Parathyroid adenoma (tissue), 2 donors: ENCODE measurements around the gene KANK4.

Experiments
- H2AFZ ChIP-seq: fragments of 300-600 bp; sonication (generic); one replicate; pipeline ENCODE4 v1.7.0; 2017; ENCODE audit warnings: antibody characterized with exemption, mild to moderate bottlenecking
- H3K27ac ChIP-seq: fragments of 300-600 bp; sonication (generic); one replicate; pipeline ENCODE4 v1.7.0; 2017
- H3K27me3 ChIP-seq: fragments of 300-600 bp; sonication (generic); one replicate; pipeline ENCODE4 v1.7.0; 2017; ENCODE audit warnings: low read length; ENCODE audit not compliant: control insufficient read depth, insufficient read depth
- H3K36me3 ChIP-seq: fragments of 300-600 bp; sonication (generic); one replicate; pipeline ENCODE4 v1.7.0; 2017; ENCODE audit warnings: low read length; ENCODE audit not compliant: control insufficient read depth, insufficient read depth
- H3K4me1 ChIP-seq: fragments of 300-600 bp; sonication (generic); one replicate; pipeline ENCODE4 v1.7.0; 2017; ENCODE audit warnings: control low read depth
- H3K4me2 ChIP-seq: fragments of 300-600 bp; sonication (generic); one replicate; pipeline ENCODE4 v1.7.0; 2017; ENCODE audit warnings: low read length
- H3K4me3 ChIP-seq: fragments of 300-600 bp; sonication (generic); one replicate; pipeline ENCODE4 v1.7.0; 2017; ENCODE audit warnings: low read depth, low read length
- H3K79me2 ChIP-seq: fragments of 300-600 bp; sonication (generic); one replicate; pipeline ENCODE4 v1.7.0; 2017; ENCODE audit warnings: control low read depth
- H3K9ac ChIP-seq: fragments of 300-600 bp; sonication (generic); one replicate; pipeline ENCODE4 v1.7.0; 2017; ENCODE audit warnings: mild to moderate bottlenecking
- H3K9me3 ChIP-seq: fragments of 300-600 bp; sonication (generic); one replicate; pipeline ENCODE4 v1.7.0; 2017; ENCODE audit warnings: low read length; ENCODE audit not compliant: control insufficient read depth
- CTCF ChIP-seq: fragments of 300-600 bp; sonication (generic); IDR thresholded peaks from one replicate; pipeline ENCODE4 v1.7.0; 2017; ENCODE audit warnings: antibody characterized with exemption, mild to moderate bottlenecking
- donor health status: primary hyperparathyroidism.

Gene KANK4

GRCh38 chr1:62229468-62229867 lies 89.8 kb downstream of the KANK4 start:
- no peaks in the 10 kb centered on the region for H3K36me3 ChIP-seq
- no peak overlapping the region for H3K27ac ChIP-seq
- H3K79me2 ChIP-seq = no peaks in the 10 kb centered on the region
- TF ChIP-seq CTCF = no peak
- no peak overlapping the region for H3K4me2 ChIP-seq
- H3K27me3 ChIP-seq = no peaks in the 10 kb centered on the region
- H2AFZ ChIP-seq = no peak overlapping the region
- no peak overlapping the region for H3K9ac ChIP-seq
- no peaks in the 10 kb centered on the region for H3K4me1 ChIP-seq
- no peak overlapping the region for H3K4me3 ChIP-seq
- no peaks in the 10 kb centered on the region for H3K9me3 ChIP-seq

GRCh38 chr1:62228883-62229187 lies 90.4 kb downstream of the KANK4 start:
- no peak overlapping the region for H3K4me2 ChIP-seq
- no peak overlapping the region for H2AFZ ChIP-seq
- H3K79me2 ChIP-seq = no peaks in the 10 kb centered on the region
- H3K4me3 ChIP-seq = no peak overlapping the region
- H3K9ac ChIP-seq = no peak overlapping the region
- H3K9me3 ChIP-seq = no peaks in the 10 kb centered on the region
- H3K36me3 ChIP-seq = no peaks in the 10 kb centered on the region
- TF ChIP-seq CTCF = no peak
- no peak overlapping the region for H3K27ac ChIP-seq
- no peaks in the 10 kb centered on the region for H3K4me1 ChIP-seq
- H3K27me3 ChIP-seq = no peaks in the 10 kb centered on the region

GRCh38 chr1:62228136-62228882 lies 90.9 kb downstream of the KANK4 start:
- Histone ChIP-seq H3K4me3 (no peak overlapping the region), H3K4me2 (no peak overlapping the region), H3K9ac (no peak overlapping the region), H3K27me3 (no peaks in the 10 kb centered on the region), H3K4me1 (no peaks in the 10 kb centered on the region), H3K27ac (no peak overlapping the region), H3K36me3 (no peaks in the 10 kb centered on the region), H2AFZ (no peak overlapping the region), H3K79me2 (no peaks in the 10 kb centered on the region), H3K9me3 (no peaks in the 10 kb centered on the region)
- no peak for TF ChIP-seq CTCF

GRCh38 chr1:62227496-62227895 lies 91.7 kb downstream of the KANK4 start:
- H3K9ac ChIP-seq = no peak overlapping the region
- no peak for TF ChIP-seq CTCF
- no peaks in the 10 kb centered on the region for H3K36me3 ChIP-seq
- H3K9me3 ChIP-seq = no peaks in the 10 kb centered on the region
- H3K4me2 ChIP-seq = no peak overlapping the region
- H3K4me3 ChIP-seq = no peak overlapping the region
- no peak overlapping the region for H2AFZ ChIP-seq
- no peaks in the 10 kb centered on the region for H3K27me3 ChIP-seq
- no peak overlapping the region for H3K27ac ChIP-seq
- H3K4me1 ChIP-seq = no peaks in the 10 kb centered on the region
- H3K79me2 ChIP-seq = no peaks in the 10 kb centered on the region

- H3K27ac ChIP-seq = no peak overlapping the region
- no peaks in the 10 kb centered on the region for H3K36me3 ChIP-seq
- no peaks in the 10 kb centered on the region for H3K79me2 ChIP-seq
- no peaks in the 10 kb centered on the region for H3K9me3 ChIP-seq
- H3K9ac ChIP-seq = no peak overlapping the region
- H2AFZ ChIP-seq = no peak overlapping the region
- H3K27me3 ChIP-seq = no peaks in the 10 kb centered on the region
- no peak overlapping the region for H3K4me2 ChIP-seq
- no peak for TF ChIP-seq CTCF
- no peaks in the 10 kb centered on the region for H3K4me1 ChIP-seq
- H3K4me3 ChIP-seq = no peak overlapping the region
These were observed 95.1 kb downstream of the KANK4 start for GRCh38 chr1:62224182-62224581.
